Right atrium auricular region (tissue), 2 donors: ENCODE measurements around the gene TSSK6. TPM values are rescaled to one million over a fixed set of nuclear protein-coding genes. Genes with fewer than 3 reads are reported as not detected.

Source experiments
- DNase-seq: peaks from one replicate; pipeline ENCODE4 v3.0.0-alpha.2; 2019; ENCODE audit warnings: low spot score
- H3K27ac ChIP-seq, 2 donors: fragments of 200-600 bp; sonication (generic); 1 replicate in 1 of 2; 2 replicates in 1 of 2; pipeline ENCODE4 v1.5.1; 2016 to 2019
- H3K27me3 ChIP-seq, 2 donors: fragments of 200-600 bp; sonication (generic); one replicate each; pipeline versions ENCODE4 v1.5.1 to v1.6.0; 2017 to 2019
- H3K36me3 ChIP-seq: fragments of 200-600 bp; sonication (generic); one replicate; pipeline ENCODE4 v1.5.1; 2016
- H3K4me1 ChIP-seq, 2 donors: fragments of 200-600 bp; sonication (generic); one replicate each; pipeline versions ENCODE4 v1.5.1 to v1.6.0; 2017 to 2019
- H3K4me3 ChIP-seq, 2 donors: fragments of 200-600 bp; sonication (generic); 1 replicate in 1 of 2; 2 replicates in 1 of 2; pipeline ENCODE4 v1.5.1; 2017 to 2019; ENCODE audit warnings: mild to moderate bottlenecking in 1 of 2, moderate library complexity in 1 of 2
- H3K9me3 ChIP-seq, 2 donors: fragments of 200-600 bp; sonication (generic); one replicate each; pipeline ENCODE4 v1.5.1; 2019
- total RNA-seq, 2 donors: library from RNA; depleted of rRNA; stranded (reverse); fragments of >200 nt; gene quantifications; one replicate each; pipeline ENCODE4 v1.1.0, GENCODE V29; 2016
- TF ChIP-seq, protein P1 (sequence below), 2 donors: fragments of 200-600 bp; sonication (generic); IDR thresholded peaks; one replicate each; pipeline ENCODE4 v1.5.1; 2019; ENCODE audit warnings: antibody characterized with exemption in 2 of 2

The TSSK6 gene
- total RNA-seq, 2 donors from 2014 or later: 1.2 to 1.3 TPM

DNA sequence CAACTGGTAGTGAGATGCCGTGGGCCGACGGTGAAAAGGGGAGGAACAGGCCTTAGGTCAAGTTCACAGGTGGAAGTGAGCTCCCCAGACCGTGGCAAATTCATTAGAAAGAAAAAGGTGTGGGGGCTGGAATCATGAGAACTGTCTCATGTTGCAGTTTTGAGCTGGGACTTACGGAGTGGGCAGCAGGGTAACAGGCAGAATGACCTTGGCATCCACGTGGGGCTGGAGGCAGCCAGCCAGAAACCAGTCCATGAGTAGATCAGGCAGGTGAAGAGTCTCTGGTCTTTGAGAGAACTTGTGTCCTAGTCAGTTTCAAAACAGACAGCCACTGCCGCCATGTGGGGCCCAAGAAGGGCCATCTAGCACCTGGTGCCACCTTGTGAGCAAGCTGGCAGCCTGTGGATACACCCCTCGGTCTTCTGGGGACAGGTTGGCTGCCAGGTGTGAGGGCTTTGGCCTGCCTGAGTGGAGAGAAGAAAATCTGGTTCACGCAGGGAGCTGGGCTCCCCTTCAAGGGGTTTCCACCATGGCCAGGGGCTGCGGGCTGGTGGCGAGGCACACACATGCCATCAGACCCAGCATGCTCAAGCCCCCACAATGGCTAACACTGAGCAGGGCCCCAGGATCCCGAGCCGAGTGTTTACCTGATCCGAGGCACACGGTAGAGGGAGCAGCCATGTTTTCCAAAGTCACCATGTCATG lies 23.9 kb downstream of the TSSK6 start:
- H3K27ac ChIP-seq: no peak overlapping the region
- no peaks in the 10 kb centered on the region for H3K9me3 ChIP-seq
- TF ChIP-seq, protein P1, sequence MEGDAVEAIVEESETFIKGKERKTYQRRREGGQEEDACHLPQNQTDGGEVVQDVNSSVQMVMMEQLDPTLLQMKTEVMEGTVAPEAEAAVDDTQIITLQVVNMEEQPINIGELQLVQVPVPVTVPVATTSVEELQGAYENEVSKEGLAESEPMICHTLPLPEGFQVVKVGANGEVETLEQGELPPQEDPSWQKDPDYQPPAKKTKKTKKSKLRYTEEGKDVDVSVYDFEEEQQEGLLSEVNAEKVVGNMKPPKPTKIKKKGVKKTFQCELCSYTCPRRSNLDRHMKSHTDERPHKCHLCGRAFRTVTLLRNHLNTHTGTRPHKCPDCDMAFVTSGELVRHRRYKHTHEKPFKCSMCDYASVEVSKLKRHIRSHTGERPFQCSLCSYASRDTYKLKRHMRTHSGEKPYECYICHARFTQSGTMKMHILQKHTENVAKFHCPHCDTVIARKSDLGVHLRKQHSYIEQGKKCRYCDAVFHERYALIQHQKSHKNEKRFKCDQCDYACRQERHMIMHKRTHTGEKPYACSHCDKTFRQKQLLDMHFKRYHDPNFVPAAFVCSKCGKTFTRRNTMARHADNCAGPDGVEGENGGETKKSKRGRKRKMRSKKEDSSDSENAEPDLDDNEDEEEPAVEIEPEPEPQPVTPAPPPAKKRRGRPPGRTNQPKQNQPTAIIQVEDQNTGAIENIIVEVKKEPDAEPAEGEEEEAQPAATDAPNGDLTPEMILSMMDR (IDR thresholded peaks at IDR 0.05): no peak
- no peak for DNase-seq
- no peaks in the 10 kb centered on the region for H3K27me3 ChIP-seq
- H3K4me1 ChIP-seq: peaks cover 0 to 38% of the 10 kb centered on the region in 2 donors
- peaks cover 33% of the 10 kb centered on the region for H3K36me3 ChIP-seq
- no peak overlapping the region for H3K4me3 ChIP-seq

DNA sequence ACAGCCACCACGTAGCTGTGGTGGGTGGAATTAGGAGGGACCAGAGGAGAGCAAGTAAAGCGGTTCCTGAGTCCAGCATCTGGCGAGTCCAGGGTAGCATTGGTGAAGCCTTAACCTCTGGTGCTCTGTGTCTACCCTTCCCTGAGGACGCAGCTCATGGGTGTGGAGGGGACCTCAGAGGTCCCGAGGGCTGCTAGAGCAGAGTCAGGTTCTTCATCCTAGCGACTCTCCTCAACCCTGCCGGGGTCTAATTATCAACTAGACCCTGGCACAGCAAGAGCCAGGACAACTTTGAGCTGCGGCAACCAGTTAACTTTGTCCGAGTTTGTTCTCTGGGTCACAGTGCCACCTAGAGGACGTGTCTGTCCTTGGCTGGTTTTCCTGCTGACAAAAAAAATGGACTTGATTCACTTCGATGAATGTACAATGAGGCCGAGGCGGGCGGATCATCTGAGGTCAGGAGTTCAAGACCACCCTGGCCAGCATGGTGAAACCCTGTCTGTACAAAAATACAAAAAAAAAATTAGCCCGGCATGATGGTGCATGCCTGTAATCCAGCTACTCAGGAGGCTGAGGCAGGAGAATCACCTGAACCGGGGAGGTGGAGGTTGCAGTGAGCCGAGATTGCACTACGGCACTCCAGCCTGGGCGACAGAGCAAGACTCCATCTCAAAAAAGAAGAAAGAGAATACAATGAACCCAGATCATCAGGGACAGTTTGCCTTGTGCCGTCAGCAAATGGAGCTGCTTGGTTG lies 25.0 kb downstream of the TSSK6 start:
- H3K27ac ChIP-seq: peak overlapping the region; percentile 62 to 69
- TF ChIP-seq, protein P1 (IDR thresholded peaks at IDR 0.05): peak; percentile 76 to 90
- H3K36me3 ChIP-seq: peaks cover 24% of the 10 kb centered on the region
- no peaks in the 10 kb centered on the region for H3K27me3 ChIP-seq
- DNase-seq: peak; percentile 88
- H3K4me1 ChIP-seq: peaks cover 0 to 46% of the 10 kb centered on the region in 2 donors
- no peaks in the 10 kb centered on the region for H3K9me3 ChIP-seq
- H3K4me3 ChIP-seq: no peak overlapping the region

DNA sequence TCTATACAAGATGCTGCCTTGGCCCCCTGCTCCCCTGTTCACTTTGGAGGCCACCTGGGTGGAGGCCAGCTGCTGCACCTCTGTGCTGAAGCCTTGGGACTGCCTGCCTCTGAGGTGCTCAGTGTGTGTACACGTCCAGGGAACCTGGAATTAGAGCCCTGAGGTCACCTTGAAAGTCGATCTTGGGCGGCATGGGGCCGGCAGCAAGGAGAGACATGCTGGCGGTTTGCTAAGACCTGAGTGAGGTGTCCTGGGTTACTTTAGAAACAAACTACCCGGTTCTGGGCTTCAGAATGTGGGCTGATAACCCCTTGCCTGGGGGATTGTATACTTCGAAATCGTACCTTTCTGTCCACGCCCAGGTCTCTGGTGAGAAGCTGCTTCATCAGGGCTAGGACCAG lies 25.5 kb downstream of the TSSK6 start:
- Histone ChIP-seq H3K36me3 (peaks cover 22% of the 10 kb centered on the region), H3K4me3 (peak overlapping the region in 1 of 2 donors; percentile 22), H3K27me3 (no peaks in the 10 kb centered on the region), H3K9me3 (no peaks in the 10 kb centered on the region), H3K27ac (peak overlapping the region; percentile 62 to 69), H3K4me1 (peaks cover 0 to 52% of the 10 kb centered on the region in 2 donors)
- no peak for DNase-seq
- TF ChIP-seq, protein P1 (IDR thresholded peaks at IDR 0.05): no peak

DNA sequence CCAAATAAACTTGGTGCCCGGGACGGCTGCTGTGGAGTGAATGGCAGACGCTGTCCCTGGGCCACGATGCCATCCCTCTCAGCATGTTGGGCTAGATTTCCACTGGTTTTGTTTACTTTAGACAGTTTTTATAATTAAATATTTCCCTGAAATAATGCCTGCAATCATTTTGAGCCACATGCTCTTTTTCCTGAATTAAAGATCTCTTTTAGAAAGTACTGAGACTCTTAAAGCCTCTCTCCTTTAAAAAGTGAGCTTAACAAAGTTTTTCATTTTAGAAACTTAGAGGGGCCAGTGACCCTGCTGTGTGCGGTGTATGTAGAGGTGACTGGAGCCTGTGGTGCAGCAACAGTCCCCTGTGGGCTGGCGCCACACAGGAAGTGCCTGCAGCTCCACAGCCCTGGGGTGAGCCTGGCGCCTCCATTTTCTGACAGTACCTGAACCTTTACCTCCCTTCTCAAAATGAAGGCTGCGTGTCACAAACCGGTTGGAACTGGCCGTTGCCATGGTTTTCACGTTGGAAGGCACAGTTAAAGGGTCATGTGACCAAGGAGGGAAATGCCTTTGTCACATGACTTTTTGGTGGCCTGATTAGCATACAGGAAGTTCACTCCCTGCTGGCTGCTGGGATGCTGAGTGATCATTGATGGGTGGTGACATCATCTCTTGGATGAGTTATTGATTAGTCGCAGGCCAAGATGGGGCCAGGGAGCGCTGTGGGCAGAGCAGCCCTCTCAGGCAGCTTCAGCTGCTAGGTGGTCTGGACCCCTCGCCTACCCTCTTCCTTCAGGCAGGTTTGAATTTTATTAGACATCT lies 26.3 kb downstream of the TSSK6 start:
- Histone ChIP-seq H3K9me3 (no peaks in the 10 kb centered on the region), H3K4me1 (peaks cover 0 to 55% of the 10 kb centered on the region in 2 donors), H3K36me3 (peaks cover 15% of the 10 kb centered on the region), H3K4me3 (peak overlapping the region in 1 of 2 donors; percentile 22), H3K27me3 (no peaks in the 10 kb centered on the region), H3K27ac (peak overlapping the region; percentile 62 to 69)
- TF ChIP-seq, protein P1 (IDR thresholded peaks at IDR 0.05): no peak
- DNase-seq: peak; percentile 89

DNA sequence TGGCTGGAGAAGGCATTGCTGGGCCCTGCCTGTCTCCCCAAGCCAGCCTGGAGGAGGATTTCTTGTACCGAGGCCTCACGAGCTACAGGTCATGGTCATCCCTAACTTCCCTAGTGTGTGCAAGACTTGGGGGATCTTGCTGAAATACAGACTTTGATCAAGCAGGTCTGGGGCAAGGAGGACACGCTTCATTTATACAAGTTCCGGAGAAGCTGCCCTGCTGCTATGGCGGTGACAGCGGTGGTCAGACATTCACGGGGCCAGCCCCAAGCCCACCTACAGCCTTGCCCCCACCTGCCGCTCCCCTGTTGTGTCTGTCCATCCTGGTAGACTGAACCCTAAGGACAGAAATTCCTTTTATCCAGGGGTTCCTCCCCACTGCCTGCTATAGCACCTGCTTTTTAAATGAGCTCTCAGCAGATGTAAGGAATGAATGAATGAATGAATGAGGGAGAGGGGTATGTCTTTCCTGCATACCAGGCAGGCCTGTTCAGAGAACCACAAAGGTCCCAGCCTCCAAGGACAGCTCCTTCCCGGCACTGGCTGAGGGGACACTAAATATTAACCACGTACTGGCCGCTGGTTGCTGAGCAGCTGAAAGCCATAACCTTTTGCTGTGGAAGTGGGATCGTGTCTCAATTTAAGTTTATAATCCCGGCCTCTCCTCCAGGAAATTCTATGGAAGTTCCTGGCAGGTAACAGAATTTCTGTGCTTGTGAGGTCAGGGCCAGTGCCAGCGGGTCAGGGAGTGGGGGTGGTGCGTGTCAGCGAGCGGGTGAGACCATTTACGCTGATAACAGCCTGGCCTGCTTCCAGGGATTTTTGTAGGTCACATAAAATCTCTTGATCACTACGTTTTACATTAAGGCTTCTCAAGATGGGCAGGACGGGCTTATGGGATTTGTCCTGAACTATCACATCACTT lies 27.1 kb downstream of the TSSK6 start:
- TF ChIP-seq, protein P1 (IDR thresholded peaks at IDR 0.05): no peak
- Histone ChIP-seq H3K9me3 (no peaks in the 10 kb centered on the region), H3K4me3 (peak overlapping the region in 1 of 2 donors; percentile 22), H3K27me3 (no peaks in the 10 kb centered on the region), H3K4me1 (peaks cover 0 to 58% of the 10 kb centered on the region in 2 donors), H3K27ac (peak overlapping the region; percentile 62 to 69), H3K36me3 (peaks cover 8% of the 10 kb centered on the region)
- no peak for DNase-seq
